K562 (cell line): Measurements from ENCODE around the gene IL7R. TPM values are rescaled to one million over a fixed set of nuclear protein-coding genes. Genes with fewer than 3 reads are reported as not detected.

ENCODE experiments used
- ATAC-seq: fragments of 200-7000 bp; cut with Tn5 transposase; 3 replicates; pipeline ENCODE4 v1.9.1; 2020; ENCODE audit warnings: moderate library complexity
- BruUV-seq: library from RNA; stranded (reverse); fragments of 400-500 nt; replicated peaks from 2 replicates; lab custom pipeline; 2021; lab: Mats Ljungman, UMichigan
- CTCF ChIA-PET: fragments of 300-600 bp; formaldehyde crosslinking; extraction: SDS; loops from one replicate; lab custom pipeline; 2021; ENCODE audit warnings: low intra/inter-chr PET ratio; lab: Yijun Ruan, JAX
- POLR2A ChIA-PET: fragments of 300-600, 350-650 bp; sonication (Branson Sonifier 250); formaldehyde crosslinking; extraction: SDS; loops from one replicate; lab custom pipeline; 2021; ENCODE audit warnings: antibody characterized with exemption, inconsistent platforms; lab: Yijun Ruan, JAX
- DNase-seq, 4 experiments: peaks; one replicate each; pipeline versions ENCODE4 v3.0.0 to v3.0.0-alpha.2; 2011 to 2018; ENCODE audit warnings: low spot score in 3 of 4, mixed read lengths in 3 of 4; ENCODE audit errors: extremely low read depth in 1 of 4
- FAIRE-seq: peaks from 2 replicates; lab custom pipeline; 2011; peaks lifted over from hg19 to GRCh38; lab: Jason Lieb, UNC
- H2AFZ ChIP-seq: 2 replicates; pipeline ENCODE4 v1.6.0; 2011; ENCODE audit warnings: low read depth, low read length, control low read depth, inconsistent platforms
- H3K27ac ChIP-seq: fragments of 200-600 bp; 3 replicates; pipeline ENCODE4 v1.8.0; 2011; ENCODE audit warnings: low read depth, mild to moderate bottlenecking, control low read depth, inconsistent platforms, low read length, moderate library complexity, mixed read lengths; ENCODE audit errors: extremely low read depth
- H3K27me3 ChIP-seq, 2 experiments: fragments of 300-600 bp in 1 of 2; 2 replicates in 1 of 2; 3 replicates in 1 of 2; pipeline versions ENCODE4 v1.6.0 to v1.8.0; 2011; ENCODE audit warnings: inconsistent platforms in 2 of 2, low read length in 2 of 2, mild to moderate bottlenecking in 1 of 2, mixed read lengths in 1 of 2, moderate library complexity in 1 of 2; ENCODE audit not compliant: control insufficient read depth in 2 of 2, insufficient read depth in 2 of 2
- H3K36me3 ChIP-seq: fragments of 300-600 bp; 3 replicates; pipeline ENCODE4 v1.8.0; 2011; ENCODE audit warnings: mild to moderate bottlenecking, low read length, inconsistent platforms; ENCODE audit not compliant: control insufficient read depth, insufficient read depth
- H3K4me1 ChIP-seq, 2 experiments: fragments of 200-600 bp in 1 of 2; replicated peaks in 1 of 2; 2 replicates in 1 of 2; 3 replicates in 1 of 2; pipeline versions ENCODE4 v1.5.1 to v1.8.0; 2011; ENCODE audit warnings: inconsistent platforms in 2 of 2, low read length in 2 of 2, mild to moderate bottlenecking in 1 of 2, mixed read lengths in 1 of 2, moderate library complexity in 1 of 2; ENCODE audit not compliant: control insufficient read depth in 2 of 2, insufficient read depth in 2 of 2
- H3K4me2 ChIP-seq: 2 replicates; pipeline ENCODE4 v1.6.1; 2011; ENCODE audit warnings: low read length, control low read depth, inconsistent platforms, mixed read lengths; ENCODE audit not compliant: insufficient read depth
- H3K4me3 ChIP-seq: fragments of 200-600 bp; sonication (generic), shearing (Covaris generic); 2 replicates; pipeline ENCODE4 v1.5.1; 2016; ENCODE audit warnings: control low read depth, inconsistent platforms
- H3K79me2 ChIP-seq: fragments of 200-600 bp; 3 replicates; pipeline ENCODE4 v1.8.0; 2011; ENCODE audit warnings: low read length, inconsistent platforms; ENCODE audit not compliant: control insufficient read depth, insufficient read depth
- H3K9ac ChIP-seq, 2 experiments: 2 replicates each; pipeline versions ENCODE4 v1.6.0 to v1.6.1; 2011; ENCODE audit warnings: low read depth in 2 of 2, low read length in 2 of 2, control low read depth in 1 of 2, inconsistent platforms in 1 of 2, mild to moderate bottlenecking in 1 of 2, mixed read lengths in 1 of 2; ENCODE audit not compliant: insufficient read depth in 1 of 2
- H3K9me1 ChIP-seq: one replicate; pipeline ENCODE4 v1.6.0; 2011; ENCODE audit warnings: inconsistent platforms, mild to moderate bottlenecking, low read length, moderate library complexity; ENCODE audit not compliant: control insufficient read depth, insufficient read depth
- H3K9me3 ChIP-seq: replicated peaks from 2 replicates; pipeline ENCODE4 v1.5.1; 2011; ENCODE audit warnings: low read depth, low read length, inconsistent platforms; ENCODE audit not compliant: control insufficient read depth, insufficient read depth
- H4K20me1 ChIP-seq: replicated peaks from 2 replicates; pipeline ENCODE4 v1.6.1; 2011; ENCODE audit warnings: low read length, inconsistent platforms, mixed read lengths; ENCODE audit not compliant: control insufficient read depth, insufficient read depth
- E2F4 ChIP-seq: sonication (generic); formaldehyde crosslinking; IDR thresholded peaks from 2 replicates; pipeline ENCODE4 v1.8.0; 2022; ENCODE audit warnings: mild to moderate bottlenecking, low read depth, missing genetic modification reagents
- HDAC2 ChIP-seq: fragments of 450-650 bp; IDR thresholded peaks from 2 replicates; pipeline ENCODE4 v1.6.1; 2016; ENCODE audit warnings: mild to moderate bottlenecking
- KAT2B ChIP-seq: IDR thresholded peaks from one replicate; pipeline ENCODE4 v1.6.1; 2012; ENCODE audit warnings: low read depth, mild to moderate bottlenecking, control low read depth, inconsistent platforms, low read length, moderate library complexity
- PCBP1 ChIP-seq: fragments of 200-400 bp; formaldehyde crosslinking; IDR thresholded peaks from 2 replicates; pipeline ENCODE4 v1.6.1; 2018; ENCODE audit warnings: mild to moderate bottlenecking, low read depth, low read length; ENCODE audit not compliant: poor library complexity, severe bottlenecking
- PCBP2 ChIP-seq: fragments of 200-400 bp; formaldehyde crosslinking; IDR thresholded peaks from 2 replicates; pipeline ENCODE4 v1.6.1; 2018; ENCODE audit warnings: low read length, low read depth, mild to moderate bottlenecking, moderate library complexity; ENCODE audit not compliant: poor library complexity, severe bottlenecking
- TFE3 ChIP-seq: fragments of 450-650 bp; formaldehyde crosslinking; IDR thresholded peaks from 2 replicates; pipeline ENCODE4 v1.4.0; 2020; ENCODE audit warnings: mild to moderate bottlenecking, mixed read lengths
- U2AF1 ChIP-seq: fragments of 200-400 bp; formaldehyde crosslinking; optimal IDR thresholded peaks from 2 replicates; pipeline ENCODE3; 2017; ENCODE audit warnings: mild to moderate bottlenecking, low read depth, low read length, moderate library complexity
- WGBS: fragments of 100-300 bp; shearing (Covaris generic); methylation state at CpG from one replicate; pipeline ENCODE4 v1.1.6; 2016; ENCODE audit warnings: low coverage, mixed read lengths; ENCODE audit not compliant: insufficient coverage; ENCODE audit errors: missing lambda C conversion rate; 5-methylcytosine and 5-hydroxymethylcytosine counted together
- in situ Hi-C: fragments of 300-500 bp; cut with MboI; formaldehyde crosslinking; loops from 4 replicates; pipeline ENCODE4 v1.15.0; 2018; ENCODE audit warnings: inconsistent platforms, mixed read lengths
- intact Hi-C: fragments of 100-400 bp; cut with micrococcal nuclease; formaldehyde crosslinking; loops from 2 replicates; pipeline ENCODE4 v1.14.2; 2022
- polyA plus RNA-seq, 8 experiments: library from polyadenylated mRNA; depleted of rRNA in 4 of 8; stranded (reverse) in 5 of 8; unstranded in 3 of 8; fragments of >200 nt; fragmentation: Nextera tagmentation in 2 of 8; fragmentation: Illumina TruSeq in 1 of 8; extraction: Ambion mirVana in 2 of 8; extraction: Trizol in 1 of 8; gene quantifications; 2 replicates each; pipeline versions ENCODE4 v1.2.1 to v1.2.3, GENCODE V29; 2011 to 2014; ENCODE audit warnings: inconsistent platforms in 1 of 8, missing spikeins in 1 of 8
- total RNA-seq, 7 experiments: library from RNA; depleted of rRNA in 6 of 7; stranded (reverse); fragments of >200 nt in 6 of 7; fragmentation: Illumina TruSeq in 2 of 7; extraction: Trizol in 2 of 7; gene quantifications; 2 replicates each; pipeline versions ENCODE4 v1.2.1 to v1.2.3, GENCODE V29; 2011 to 2021; ENCODE audit warnings: low replicate concordance in 1 of 7

The IL7R gene
- total and polyA plus RNA-seq, 9 of the 15 experiments (the other 6 are each of a cell fraction or from before 2014, with no cell fraction given), result 0.04 to 0.98 (median 0.09) TPM; not detected in 3

- TF ChIP-seq E2F4 (CRISPR knock-in tag), result no peak
- no peak for TF ChIP-seq TFE3 (CRISPR knock-in tag)
- TF ChIP-seq PCBP1, result no peak
- no peak for TF ChIP-seq U2AF1
- TF ChIP-seq KAT2B, result no peak
- TF ChIP-seq HDAC2, result no peak
These were observed 23.5 kb upstream of the IL7R start (continued) for GRCh38 chr5:35833224-35833623.

GRCh38 chr5:35835796-35836742, 20.6 kb upstream of the IL7R start:
- Histone ChIP-seq H3K4me3 (no peak overlapping the region), H3K27ac (no peak overlapping the region), H3K4me2 (no peak overlapping the region), H2AFZ (no peak overlapping the region), H3K9ac (no peak overlapping the region)
- in situ Hi-C loops, result no loop called here
- ATAC-seq (no peak), DNase-seq (no peak), FAIRE-seq (no peak)
- intact Hi-C loops, result no loop called here
- TF ChIP-seq PCBP2, result no peak
- TF ChIP-seq, all 486 proteins: peak for 0
- no peaks in the 10 kb centered on the region for H3K27me3 ChIP-seq
- no peaks in the 10 kb centered on the region for H3K36me3 ChIP-seq
- H3K79me2 ChIP-seq, result no peaks in the 10 kb centered on the region
- no peaks in the 10 kb centered on the region for H4K20me1 ChIP-seq
- 0% methylated on average over 7 of the region's 7 CpGs for WGBS
- CTCF ChIA-PET, result no interaction called here
- H3K4me1 ChIP-seq, result no peaks in the 10 kb centered on the region
- BruUV-seq, result no TSS peak
- H3K9me1 ChIP-seq, result no peaks in the 10 kb centered on the region
- POLR2A ChIA-PET, result no interaction called here
- no peaks in the 10 kb centered on the region for H3K9me3 ChIP-seq
